ENCODE measurements around the gene TRIM14.

The TRIM14 gene

GRCh38 chr9:98099898-98100297, 19.1 kb downstream of the TRIM14 start:
- DNase-seq (ENCODE audit: low read depth), result no peak
- H3K4me3 ChIP-seq (ENCODE audit: low read depth, low read length), result no peak overlapping the region
- TF ChIP-seq CTCF (conservative IDR thresholded peaks at IDR 0.05; ENCODE audit: low read depth, low read length), result no peak

DNA sequence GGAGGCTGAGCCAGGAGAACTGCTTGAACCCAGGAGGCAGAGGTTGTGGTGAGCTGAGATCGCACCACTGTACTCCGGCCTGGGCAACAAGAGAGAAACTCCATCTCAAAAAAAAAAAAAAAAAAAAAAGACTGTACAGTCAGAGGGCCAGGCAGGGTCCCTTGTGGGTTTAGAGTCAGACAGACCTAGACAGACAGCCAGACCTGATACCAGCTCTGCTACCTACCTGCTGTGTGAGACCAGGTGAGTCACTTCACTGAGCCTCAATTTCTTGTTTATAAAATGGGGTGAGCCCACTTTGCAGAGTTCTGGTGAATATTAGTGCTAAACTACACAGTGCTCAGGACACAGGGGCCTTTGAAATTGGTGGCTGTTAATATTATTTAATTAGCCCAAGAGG, 19.7 kb downstream of the TRIM14 start:
- DNase-seq (ENCODE audit: low read depth), result no peak
- no peak overlapping the region for H3K4me3 ChIP-seq (ENCODE audit: low read depth, low read length)
- TF ChIP-seq CTCF (conservative IDR thresholded peaks at IDR 0.05; ENCODE audit: low read depth, low read length), result no peak

- no peak overlapping the region for H3K4me3 ChIP-seq (ENCODE audit: low read depth, low read length)
- no peak for DNase-seq (ENCODE audit: low read depth)
- no peak for TF ChIP-seq CTCF (conservative IDR thresholded peaks at IDR 0.05; ENCODE audit: low read depth, low read length)
Observed at GRCh38 chr9:98097836-98098235, 21.2 kb downstream of the TRIM14 start.

DNA sequence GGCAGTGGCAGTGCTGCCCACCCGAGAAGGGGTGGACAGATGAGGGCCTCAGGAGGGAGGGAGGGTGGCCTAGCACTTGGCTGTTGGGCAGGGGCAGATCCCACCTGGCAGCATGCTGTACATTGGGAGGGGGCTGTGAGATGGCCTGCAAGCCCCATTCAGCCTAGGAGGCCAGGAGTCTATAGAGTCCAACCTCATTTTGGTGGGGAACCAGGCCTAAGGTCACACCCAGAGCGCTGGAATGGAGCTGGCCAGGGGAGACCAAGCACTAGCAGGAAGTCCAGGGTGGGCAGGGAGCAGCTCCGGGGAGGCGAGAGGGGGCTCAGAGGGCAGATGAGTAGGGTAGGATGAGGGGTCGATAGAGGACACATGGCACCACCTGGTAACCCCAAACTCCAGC, 22.9 kb downstream of the TRIM14 start:
- no peak overlapping the region for H3K4me3 ChIP-seq (ENCODE audit: low read depth, low read length)
- TF ChIP-seq CTCF (conservative IDR thresholded peaks at IDR 0.05; ENCODE audit: low read depth, low read length), result no peak
- no peak for DNase-seq (ENCODE audit: low read depth)

DNA sequence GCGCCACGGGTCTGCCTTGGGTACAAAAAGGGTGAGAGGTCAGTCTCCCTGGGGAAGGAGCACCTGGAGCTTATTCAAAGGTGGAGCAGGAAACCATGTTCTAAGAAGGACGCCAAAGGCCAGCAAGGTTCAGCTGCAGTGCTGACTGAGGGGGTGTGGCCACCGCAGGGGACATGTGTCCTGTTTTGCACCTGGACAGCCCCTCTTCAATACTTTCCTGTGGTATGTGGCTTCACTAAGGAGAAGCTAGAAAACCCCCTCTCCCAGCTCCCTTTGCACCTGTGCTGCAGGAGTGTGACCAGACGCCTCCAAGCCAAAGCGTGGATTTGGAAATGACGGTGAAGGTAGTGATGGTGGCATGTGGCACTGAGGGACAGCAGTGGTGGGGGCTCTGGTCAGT, 23.6 kb downstream of the TRIM14 start:
- H3K4me3 ChIP-seq (ENCODE audit: low read depth, low read length), result no peak overlapping the region
- no peak for TF ChIP-seq CTCF (conservative IDR thresholded peaks at IDR 0.05; ENCODE audit: low read depth, low read length)
- DNase-seq (ENCODE audit: low read depth), result no peak

DNA sequence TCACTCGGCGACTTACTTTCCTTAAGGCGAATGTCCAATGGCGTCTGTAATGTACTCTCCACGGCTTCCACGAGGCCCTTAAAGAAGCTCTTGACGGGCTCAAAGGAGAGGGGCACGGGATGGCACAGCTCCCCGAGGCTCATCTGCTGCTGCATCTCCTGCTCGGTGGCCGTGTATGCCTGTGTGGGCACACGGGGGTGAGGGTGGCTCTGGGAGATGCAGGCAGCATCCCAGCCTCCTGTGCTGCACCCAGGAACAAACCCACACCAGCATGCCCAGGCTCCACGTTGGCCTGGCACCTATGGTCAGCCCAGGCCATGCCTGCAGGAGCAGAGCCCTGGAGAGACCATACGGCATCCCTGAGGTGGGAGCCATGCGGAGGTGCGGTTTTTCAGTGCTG, 24.2 kb downstream of the TRIM14 start:
- no peak for TF ChIP-seq CTCF (conservative IDR thresholded peaks at IDR 0.05; ENCODE audit: low read depth, low read length)
- H3K4me3 ChIP-seq (ENCODE audit: low read depth, low read length), result no peak overlapping the region
- no peak for DNase-seq (ENCODE audit: low read depth)

DNA sequence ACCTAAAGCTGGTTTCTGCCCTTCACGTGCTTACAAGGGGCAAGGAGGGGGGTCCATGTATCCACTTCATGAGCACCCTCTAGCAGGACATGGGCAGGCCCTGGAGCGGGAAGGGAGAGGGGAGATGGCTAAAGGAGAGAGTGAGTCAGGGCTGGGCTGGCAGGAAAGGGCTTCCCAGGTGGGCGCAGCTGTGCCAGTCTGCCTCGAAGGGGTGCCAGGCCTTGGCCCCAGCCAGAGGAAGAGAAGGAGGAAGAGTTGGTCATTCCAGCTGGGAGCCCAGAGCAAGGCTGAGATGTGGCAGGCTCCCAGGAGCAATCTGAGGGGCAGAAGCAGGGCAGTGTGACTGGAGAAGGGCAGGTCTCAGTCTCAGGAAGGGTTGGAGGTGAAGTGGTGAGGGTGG, 24.7 kb downstream of the TRIM14 start:
- no peak for DNase-seq (ENCODE audit: low read depth)
- H3K4me3 ChIP-seq (ENCODE audit: low read depth, low read length), result no peak overlapping the region
- TF ChIP-seq CTCF (conservative IDR thresholded peaks at IDR 0.05; ENCODE audit: low read depth, low read length), result no peak
